Measurements from ENCODE around the gene AGR3. TPM values are rescaled to one million over a fixed set of nuclear protein-coding genes. Genes with fewer than 3 reads are reported as not detected.
"Not testable (repeated sequence)": the region's sequence is repeated elsewhere in the genome, so short reads cannot be mapped to it uniquely, and the experiment has no call there.

Gene AGR3
- total RNA-seq, 4 donors from 2014 or later, result 3.4 TPM; not detected in 3

DNA sequence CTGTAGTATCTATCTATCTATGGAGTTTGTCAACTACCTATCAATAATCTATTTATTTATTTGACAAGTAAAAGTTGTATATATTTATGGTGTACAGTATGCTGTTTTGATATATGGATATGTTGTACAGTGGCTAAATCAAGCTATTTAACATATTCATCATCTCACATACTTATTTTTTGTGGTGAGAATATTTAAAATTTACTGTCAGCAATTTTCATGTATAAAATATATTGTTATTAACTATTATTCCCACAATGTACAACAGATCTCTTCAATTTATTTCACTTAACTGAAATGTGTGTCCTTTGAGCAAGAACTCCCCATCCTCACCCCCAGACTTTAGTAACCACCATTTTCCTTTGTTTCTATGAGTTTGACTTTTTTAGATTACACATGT lies 14.5 kb downstream of the AGR3 start:
- H3K4me3 ChIP-seq, result no peak overlapping the region
- H3K27ac ChIP-seq, result no peak overlapping the region
- no peak for TF ChIP-seq POLR2A (IDR thresholded peaks at IDR 0.05)
- TF ChIP-seq, protein P1, sequence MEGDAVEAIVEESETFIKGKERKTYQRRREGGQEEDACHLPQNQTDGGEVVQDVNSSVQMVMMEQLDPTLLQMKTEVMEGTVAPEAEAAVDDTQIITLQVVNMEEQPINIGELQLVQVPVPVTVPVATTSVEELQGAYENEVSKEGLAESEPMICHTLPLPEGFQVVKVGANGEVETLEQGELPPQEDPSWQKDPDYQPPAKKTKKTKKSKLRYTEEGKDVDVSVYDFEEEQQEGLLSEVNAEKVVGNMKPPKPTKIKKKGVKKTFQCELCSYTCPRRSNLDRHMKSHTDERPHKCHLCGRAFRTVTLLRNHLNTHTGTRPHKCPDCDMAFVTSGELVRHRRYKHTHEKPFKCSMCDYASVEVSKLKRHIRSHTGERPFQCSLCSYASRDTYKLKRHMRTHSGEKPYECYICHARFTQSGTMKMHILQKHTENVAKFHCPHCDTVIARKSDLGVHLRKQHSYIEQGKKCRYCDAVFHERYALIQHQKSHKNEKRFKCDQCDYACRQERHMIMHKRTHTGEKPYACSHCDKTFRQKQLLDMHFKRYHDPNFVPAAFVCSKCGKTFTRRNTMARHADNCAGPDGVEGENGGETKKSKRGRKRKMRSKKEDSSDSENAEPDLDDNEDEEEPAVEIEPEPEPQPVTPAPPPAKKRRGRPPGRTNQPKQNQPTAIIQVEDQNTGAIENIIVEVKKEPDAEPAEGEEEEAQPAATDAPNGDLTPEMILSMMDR (IDR thresholded peaks at IDR 0.05), result no peak
- H3K36me3 ChIP-seq, result no peaks in the 10 kb centered on the region
- intact Hi-C loops (cut with DNase I), result no loop called here
- peaks cover 0 to 3% (median 0%) of the 10 kb centered on the region in 4 donors for H3K27me3 ChIP-seq
- no peak for DNase-seq
- no peaks in the 10 kb centered on the region for H3K4me1 ChIP-seq
- H3K9me3 ChIP-seq, result peaks cover 0 to 10% (median 0%) of the 10 kb centered on the region in 3 donors

- H3K36me3 ChIP-seq; intact Hi-C loops (cut with DNase I); H3K9me3 ChIP-seq; H3K27me3 ChIP-seq; H3K4me3 ChIP-seq; H3K27ac ChIP-seq; DNase-seq; H3K4me1 ChIP-seq: not testable (repeated sequence)
- WGBS, 2 donors, result 87 to 97% methylated on average over 5 to 11 of the region's 11 CpGs
Measured at GRCh38 chr7:16853189-16853588, 28.6 kb downstream of the AGR3 start.

GRCh38 chr7:16851829-16852228 lies 30.0 kb downstream of the AGR3 start:
- H3K4me3 ChIP-seq, result no peak overlapping the region
- no peaks in the 10 kb centered on the region for H3K9me3 ChIP-seq
- H3K36me3 ChIP-seq, result no peaks in the 10 kb centered on the region
- intact Hi-C loops (cut with DNase I), result no loop called here
- no peak for DNase-seq
- H3K27ac ChIP-seq, result no peak overlapping the region
- 24 to 52% methylated on average over 2 of the region's 2 CpGs for WGBS, 2 donors
- H3K27me3 ChIP-seq, result no peaks in the 10 kb centered on the region
- peaks cover 0 to 9% (median 0%) of the 10 kb centered on the region in 3 donors for H3K4me1 ChIP-seq
- TF ChIP-seq POLR2A (IDR thresholded peaks at IDR 0.05), result no peak
- TF ChIP-seq, protein P1 (IDR thresholded peaks at IDR 0.05), result no peak

DNA sequence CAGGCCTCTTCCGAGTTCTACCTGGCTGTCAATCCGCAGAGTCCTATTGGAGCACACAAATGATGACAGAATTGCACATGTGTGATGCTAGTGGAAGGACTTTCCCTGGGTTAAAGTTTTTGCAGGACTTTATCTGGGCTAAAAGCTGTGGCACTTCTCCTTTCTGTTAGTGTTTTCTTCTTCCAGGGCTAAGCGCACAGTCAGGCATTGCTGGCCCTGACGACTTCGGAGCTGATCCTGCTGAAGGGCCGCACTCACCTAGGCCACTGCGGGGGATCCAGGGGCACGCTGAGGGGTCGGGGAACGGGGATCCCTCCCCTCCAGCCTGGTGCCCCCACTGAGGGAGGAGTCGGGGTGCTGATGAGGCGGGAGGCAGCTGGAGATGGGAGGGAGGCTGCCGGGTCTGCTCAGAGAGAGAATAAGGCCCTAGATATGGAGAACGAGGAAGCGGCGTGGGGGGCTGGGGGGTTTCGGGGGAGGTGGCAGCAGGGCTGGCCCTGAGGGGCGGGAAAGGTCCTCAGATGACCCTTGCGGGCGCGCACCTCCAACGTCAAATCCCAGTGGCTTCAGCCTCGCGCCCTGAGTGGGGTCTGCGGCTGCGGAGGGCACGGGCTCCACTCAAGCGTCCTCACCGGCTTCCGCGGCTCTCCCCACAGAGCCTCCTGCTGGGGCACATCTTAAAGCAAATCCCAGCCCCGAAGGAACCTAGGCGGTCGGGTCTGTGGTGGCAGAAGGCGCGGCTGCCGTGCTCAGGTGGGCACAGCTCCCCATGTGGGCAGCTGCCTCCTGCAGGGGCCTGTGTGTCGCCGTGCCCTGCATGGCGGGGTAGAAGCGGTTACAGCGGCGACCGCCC lies 30.9 kb downstream of the AGR3 start:
- Histone ChIP-seq H3K36me3 (no peaks in the 10 kb centered on the region), H3K9me3 (no peaks in the 10 kb centered on the region), H3K4me3 (no peak overlapping the region), H3K4me1 (peaks cover 0 to 13% (median 0%) of the 10 kb centered on the region in 3 donors), H3K27me3 (no peaks in the 10 kb centered on the region), H3K27ac (no peak overlapping the region)
- no peak for TF ChIP-seq POLR2A (IDR thresholded peaks at IDR 0.05)
- TF ChIP-seq, protein P1 (IDR thresholded peaks at IDR 0.05), result no peak
- intact Hi-C loops (cut with DNase I), result no loop called here
- 75 to 85% methylated on average over 17 to 19 of the region's 44 CpGs for WGBS, 2 donors
- no peak for DNase-seq

DNA sequence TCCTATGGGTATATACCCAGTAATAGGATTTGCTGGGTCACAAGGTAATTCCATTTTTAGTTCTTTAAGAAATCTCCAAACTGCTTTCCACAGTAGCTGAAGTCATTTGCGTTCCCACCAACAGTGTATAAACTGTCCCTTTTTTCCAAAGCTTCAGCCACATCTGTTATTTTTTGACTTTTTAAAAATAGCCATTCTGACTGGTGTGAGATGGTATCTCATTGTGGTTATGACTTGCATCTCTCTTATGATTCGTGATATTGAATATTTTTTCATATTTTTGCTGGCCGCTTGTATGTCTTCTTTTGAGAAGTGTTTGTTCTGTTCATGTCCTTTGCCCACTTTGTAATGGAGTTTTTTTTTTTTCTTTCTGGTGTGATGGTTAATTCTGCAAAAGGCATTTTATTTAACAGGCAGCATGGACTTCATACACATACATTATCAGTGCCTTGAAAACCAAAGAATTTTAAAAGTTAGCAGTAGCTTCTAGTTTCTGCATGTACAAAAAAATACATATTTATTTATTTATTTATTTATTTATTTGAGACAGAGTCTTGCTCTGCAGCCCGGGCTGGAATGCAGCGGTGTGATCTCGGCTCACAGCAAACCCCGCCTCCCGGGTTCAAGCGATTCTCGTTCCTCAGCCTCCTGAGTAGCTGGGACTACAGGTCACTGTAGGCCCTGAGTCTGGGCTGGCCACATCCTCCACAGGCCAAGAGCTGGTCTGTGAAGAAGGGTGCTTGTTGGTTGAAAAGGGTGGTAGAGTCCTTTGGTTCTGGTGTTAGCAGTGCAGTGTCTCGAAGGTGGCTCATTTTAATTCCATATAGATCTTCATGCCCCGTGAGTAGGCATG lies 32.3 kb downstream of the AGR3 start:
- Histone ChIP-seq H3K36me3 (no peaks in the 10 kb centered on the region), H3K9me3 (no peaks in the 10 kb centered on the region), H3K4me3 (no peak overlapping the region), H3K27me3 (no peaks in the 10 kb centered on the region), H3K4me1 (peaks cover 0 to 13% (median 0%) of the 10 kb centered on the region in 3 donors), H3K27ac (no peak overlapping the region)
- DNase-seq, result no peak
- 87 to 88% methylated on average over 12 of the region's 12 CpGs for WGBS, 2 donors
- TF ChIP-seq POLR2A (IDR thresholded peaks at IDR 0.05), result no peak
- TF ChIP-seq, protein P1 (IDR thresholded peaks at IDR 0.05), result no peak
- intact Hi-C loops (cut with DNase I), result no loop called here

Data from esophagus squamous epithelium (tissue), 5 donors.